ENCODE results near the gene TAF1A.
"Not testable (repeated sequence)": the region's sequence is repeated elsewhere in the genome, so short reads cannot be mapped to it uniquely, and the experiment has no call there.

The TAF1A gene

GRCh38 chr1:222620566-222620965 is 30.8 kb upstream of the TAF1A start:
- no peak overlapping the region for H3K4me3 ChIP-seq (ENCODE audit: low read depth in 1 of 5, low read length in 5 of 5)
- peaks cover 9 to 23% (median 13%) of the 10 kb centered on the region in 5 donors for H3K36me3 ChIP-seq (ENCODE audit: control insufficient read depth in 5 of 5, insufficient read depth in 5 of 5, low read length in 5 of 5)
- H3K27ac ChIP-seq (ENCODE audit: low read depth, low read length), result no peak overlapping the region
- no peaks in the 10 kb centered on the region for H3K27me3 ChIP-seq (ENCODE audit: control insufficient read depth in 5 of 5, insufficient read depth in 4 of 5, low read length in 5 of 5)
- no peaks in the 10 kb centered on the region for H3K9me3 ChIP-seq (ENCODE audit: control insufficient read depth in 5 of 5, low read length in 5 of 5)
- no peak overlapping the region for H3K9ac ChIP-seq (ENCODE audit: low read length in 5 of 5)
- H3K4me1 ChIP-seq (ENCODE audit: control insufficient read depth in 5 of 5, insufficient read depth in 5 of 5, low read length in 5 of 5), result peaks cover 0 to 22% (median 21%) of the 10 kb centered on the region in 5 donors

GRCh38 chr1:222618880-222619596 is 29.3 kb upstream of the TAF1A start:
- peaks cover 3 to 14% (median 8%) of the 10 kb centered on the region in 5 donors for H3K36me3 ChIP-seq (ENCODE audit: control insufficient read depth in 5 of 5, insufficient read depth in 5 of 5, low read length in 5 of 5)
- H3K27ac ChIP-seq (ENCODE audit: low read depth, low read length), result no peak overlapping the region
- no peaks in the 10 kb centered on the region for H3K9me3 ChIP-seq (ENCODE audit: control insufficient read depth in 5 of 5, low read length in 5 of 5)
- peak overlapping the region; percentile 66 to 93 (median 85) for H3K4me3 ChIP-seq (ENCODE audit: low read depth in 1 of 5, low read length in 5 of 5)
- H3K9ac ChIP-seq (ENCODE audit: low read length in 5 of 5), result peak overlapping the region in 4 of 5 donors; percentile 66 to 79 (median 69)
- H3K27me3 ChIP-seq (ENCODE audit: control insufficient read depth in 5 of 5, insufficient read depth in 4 of 5, low read length in 5 of 5), result no peaks in the 10 kb centered on the region
- H3K4me1 ChIP-seq (ENCODE audit: control insufficient read depth in 5 of 5, insufficient read depth in 5 of 5, low read length in 5 of 5), result peaks cover 0 to 22% (median 21%) of the 10 kb centered on the region in 5 donors

GRCh38 chr1:222618001-222618879 is 28.5 kb upstream of the TAF1A start, which contains the start of gene MIA3:
MIA3 (plus strand) TSS chr1:222618097; CDS start chr1:222618111, 14 bp downstream.
- Histone ChIP-seq H3K9me3 (ENCODE audit: control insufficient read depth in 5 of 5, low read length in 5 of 5) (no peaks in the 10 kb centered on the region), H3K27me3 (ENCODE audit: control insufficient read depth in 5 of 5, insufficient read depth in 4 of 5, low read length in 5 of 5) (no peaks in the 10 kb centered on the region), H3K27ac (ENCODE audit: low read depth, low read length) (peak within 1 kb of the TSS; percentile 57), H3K4me3 (ENCODE audit: low read depth in 1 of 5, low read length in 5 of 5) (peak within 1 kb of the TSS; percentile 82 to 93 (median 85)), H3K4me1 (ENCODE audit: control insufficient read depth in 5 of 5, insufficient read depth in 5 of 5, low read length in 5 of 5) (peaks cover 0 to 22% (median 21%) of the 10 kb centered on the region in 5 donors), H3K36me3 (ENCODE audit: control insufficient read depth in 5 of 5, insufficient read depth in 5 of 5, low read length in 5 of 5) (peaks cover 3 to 14% (median 7%) of the 10 kb centered on the region in 5 donors), H3K9ac (ENCODE audit: low read length in 5 of 5) (peak within 1 kb of the TSS; percentile 33 to 79 (median 69))

GRCh38 chr1:222617367-222617951 is 27.7 kb upstream of the TAF1A start:
- Histone ChIP-seq H3K4me3 (ENCODE audit: low read depth in 1 of 5, low read length in 5 of 5) (peak overlapping the region; percentile 75 to 83 (median 82)), H3K27me3 (ENCODE audit: control insufficient read depth in 5 of 5, insufficient read depth in 4 of 5, low read length in 5 of 5) (no peaks in the 10 kb centered on the region), H3K27ac (ENCODE audit: low read depth, low read length) (peak overlapping the region; percentile 57), H3K36me3 (ENCODE audit: control insufficient read depth in 5 of 5, insufficient read depth in 5 of 5, low read length in 5 of 5) (peaks cover 0 to 9% (median 4%) of the 10 kb centered on the region in 5 donors), H3K4me1 (ENCODE audit: control insufficient read depth in 5 of 5, insufficient read depth in 5 of 5, low read length in 5 of 5) (peaks cover 0 to 22% (median 21%) of the 10 kb centered on the region in 5 donors), H3K9me3 (ENCODE audit: control insufficient read depth in 5 of 5, low read length in 5 of 5) (no peaks in the 10 kb centered on the region), H3K9ac (ENCODE audit: low read length in 5 of 5) (peak overlapping the region; percentile 33 to 69 (median 46))

- Histone ChIP-seq H3K36me3 (ENCODE audit: control insufficient read depth in 5 of 5, insufficient read depth in 5 of 5, low read length in 5 of 5) (no peaks in the 10 kb centered on the region), H3K4me3 (ENCODE audit: low read depth in 1 of 5, low read length in 5 of 5) (no peak overlapping the region), H3K27me3 (ENCODE audit: control insufficient read depth in 5 of 5, insufficient read depth in 4 of 5, low read length in 5 of 5) (no peaks in the 10 kb centered on the region), H3K4me1 (ENCODE audit: control insufficient read depth in 5 of 5, insufficient read depth in 5 of 5, low read length in 5 of 5) (peaks cover 0 to 22% (median 21%) of the 10 kb centered on the region in 5 donors), H3K9ac (ENCODE audit: low read length in 5 of 5) (no peak overlapping the region), H3K9me3 (ENCODE audit: control insufficient read depth in 5 of 5, low read length in 5 of 5) (no peaks in the 10 kb centered on the region), H3K27ac (ENCODE audit: low read depth, low read length) (no peak overlapping the region)
Observed at GRCh38 chr1:222616525-222616924, 26.8 kb upstream of the TAF1A start.

GRCh38 chr1:222613627-222614026 is 23.9 kb upstream of the TAF1A start:
- peaks cover 0 to 11% (median 10%) of the 10 kb centered on the region in 5 donors for H3K4me1 ChIP-seq (ENCODE audit: control insufficient read depth in 5 of 5, insufficient read depth in 5 of 5, low read length in 5 of 5)
- H3K4me3 ChIP-seq (ENCODE audit: low read depth in 1 of 5, low read length in 5 of 5), result no peak overlapping the region
- H3K9ac ChIP-seq (ENCODE audit: low read length in 5 of 5), result no peak overlapping the region
- H3K27ac ChIP-seq (ENCODE audit: low read depth, low read length), result no peak overlapping the region
- H3K36me3 ChIP-seq (ENCODE audit: control insufficient read depth in 5 of 5, insufficient read depth in 5 of 5, low read length in 5 of 5), result no peaks in the 10 kb centered on the region
- H3K9me3 ChIP-seq (ENCODE audit: control insufficient read depth in 5 of 5, low read length in 5 of 5), result no peaks in the 10 kb centered on the region
- H3K27me3 ChIP-seq (ENCODE audit: control insufficient read depth in 5 of 5, insufficient read depth in 4 of 5, low read length in 5 of 5), result no peaks in the 10 kb centered on the region

GRCh38 chr1:222610728-222611127 is 21.0 kb upstream of the TAF1A start:
- Histone ChIP-seq H3K4me3 (ENCODE audit: low read depth in 1 of 5, low read length in 5 of 5) (no peak overlapping the region), H3K27ac (ENCODE audit: low read depth, low read length) (no peak overlapping the region), H3K36me3 (ENCODE audit: control insufficient read depth in 5 of 5, insufficient read depth in 5 of 5, low read length in 5 of 5) (no peaks in the 10 kb centered on the region), H3K9ac (ENCODE audit: low read length in 5 of 5) (no peak overlapping the region), H3K9me3 (ENCODE audit: control insufficient read depth in 5 of 5, low read length in 5 of 5) (no peaks in the 10 kb centered on the region), H3K4me1 (ENCODE audit: control insufficient read depth in 5 of 5, insufficient read depth in 5 of 5, low read length in 5 of 5) (no peaks in the 10 kb centered on the region), H3K27me3 (ENCODE audit: control insufficient read depth in 5 of 5, insufficient read depth in 4 of 5, low read length in 5 of 5) (no peaks in the 10 kb centered on the region)

- not testable (repeated sequence) for H3K36me3 ChIP-seq (ENCODE audit: control insufficient read depth in 5 of 5, insufficient read depth in 5 of 5, low read length in 5 of 5)
Observed at GRCh38 chr1:222609111-222609510, 19.4 kb upstream of the TAF1A start.

GRCh38 chr1:222606757-222607156 is 17.0 kb upstream of the TAF1A start:
- Histone ChIP-seq H3K27ac (ENCODE audit: low read depth, low read length) (no peak overlapping the region), H3K4me3 (ENCODE audit: low read depth in 1 of 5, low read length in 5 of 5) (no peak overlapping the region), H3K4me1 (ENCODE audit: control insufficient read depth in 5 of 5, insufficient read depth in 5 of 5, low read length in 5 of 5) (no peaks in the 10 kb centered on the region), H3K27me3 (ENCODE audit: control insufficient read depth in 5 of 5, insufficient read depth in 4 of 5, low read length in 5 of 5) (no peaks in the 10 kb centered on the region), H3K9me3 (ENCODE audit: control insufficient read depth in 5 of 5, low read length in 5 of 5) (no peaks in the 10 kb centered on the region), H3K36me3 (ENCODE audit: control insufficient read depth in 5 of 5, insufficient read depth in 5 of 5, low read length in 5 of 5) (no peaks in the 10 kb centered on the region), H3K9ac (ENCODE audit: low read length in 5 of 5) (no peak overlapping the region)

More at GRCh38 chr1:222609111-222609510, 19.4 kb upstream of the TAF1A start:
- H3K9me3 ChIP-seq (ENCODE audit: control insufficient read depth in 5 of 5, low read length in 5 of 5); H3K4me1 ChIP-seq (ENCODE audit: control insufficient read depth in 5 of 5, insufficient read depth in 5 of 5, low read length in 5 of 5); H3K27me3 ChIP-seq (ENCODE audit: control insufficient read depth in 5 of 5, insufficient read depth in 4 of 5, low read length in 5 of 5); H3K9ac ChIP-seq (ENCODE audit: low read length in 5 of 5); H3K27ac ChIP-seq (ENCODE audit: low read depth, low read length); H3K4me3 ChIP-seq (ENCODE audit: low read depth in 1 of 5, low read length in 5 of 5): not testable (repeated sequence)

Data from subcutaneous abdominal adipose tissue (tissue), 5 donors.